HG03097 (cell line): ENCODE results near the gene ATP1A2.

Experiments
- ATAC-seq: cut with Tn5 transposase; IDR thresholded peaks from one replicate; pipeline ENCODE4 v1.9.1; 2021; ENCODE audit not compliant: unreplicated experiment, low FRiP score

ATP1A2 gene

DNA sequence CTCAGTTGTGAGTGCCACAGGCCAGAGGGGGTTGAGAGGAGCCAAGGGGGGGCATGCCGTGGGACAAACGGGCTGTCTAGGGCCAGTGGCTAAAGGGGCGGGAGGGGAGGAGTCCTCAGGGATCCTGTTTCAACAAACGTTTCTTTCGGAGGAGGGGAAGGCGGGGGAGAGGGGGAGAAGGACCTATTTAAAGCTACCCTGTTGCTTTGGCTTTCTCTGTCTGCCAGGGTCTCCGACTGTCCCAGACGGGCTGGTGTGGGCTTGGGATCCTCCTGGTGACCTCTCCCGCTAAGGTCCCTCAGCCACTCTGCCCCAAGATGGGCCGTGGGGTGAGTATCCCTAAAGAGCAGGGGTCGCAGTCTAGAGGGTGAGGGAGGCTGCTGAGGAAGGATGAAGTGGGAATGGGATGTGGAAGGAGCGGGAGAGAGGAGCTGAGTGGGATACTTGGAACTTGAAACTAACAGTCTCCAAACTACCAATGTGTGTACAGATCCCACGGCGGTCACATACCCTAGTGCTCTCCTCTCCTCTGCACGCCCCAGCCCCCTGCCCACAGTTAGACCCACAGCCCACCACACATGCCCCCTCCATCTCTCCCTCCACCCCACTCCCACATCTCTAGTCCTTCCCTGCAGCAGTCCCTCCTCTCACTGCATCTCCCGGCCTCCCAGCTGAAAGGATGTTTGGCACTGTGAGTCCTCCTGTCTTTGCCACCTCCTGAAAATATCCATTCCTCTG lies at the start of gene ATP1A2:
TSS of gene ATP1A2 (plus strand) at position 215 of the 738 bp plus-strand sequence. CDS start at position 318, 103 bp downstream.
- no peak for ATAC-seq

DNA sequence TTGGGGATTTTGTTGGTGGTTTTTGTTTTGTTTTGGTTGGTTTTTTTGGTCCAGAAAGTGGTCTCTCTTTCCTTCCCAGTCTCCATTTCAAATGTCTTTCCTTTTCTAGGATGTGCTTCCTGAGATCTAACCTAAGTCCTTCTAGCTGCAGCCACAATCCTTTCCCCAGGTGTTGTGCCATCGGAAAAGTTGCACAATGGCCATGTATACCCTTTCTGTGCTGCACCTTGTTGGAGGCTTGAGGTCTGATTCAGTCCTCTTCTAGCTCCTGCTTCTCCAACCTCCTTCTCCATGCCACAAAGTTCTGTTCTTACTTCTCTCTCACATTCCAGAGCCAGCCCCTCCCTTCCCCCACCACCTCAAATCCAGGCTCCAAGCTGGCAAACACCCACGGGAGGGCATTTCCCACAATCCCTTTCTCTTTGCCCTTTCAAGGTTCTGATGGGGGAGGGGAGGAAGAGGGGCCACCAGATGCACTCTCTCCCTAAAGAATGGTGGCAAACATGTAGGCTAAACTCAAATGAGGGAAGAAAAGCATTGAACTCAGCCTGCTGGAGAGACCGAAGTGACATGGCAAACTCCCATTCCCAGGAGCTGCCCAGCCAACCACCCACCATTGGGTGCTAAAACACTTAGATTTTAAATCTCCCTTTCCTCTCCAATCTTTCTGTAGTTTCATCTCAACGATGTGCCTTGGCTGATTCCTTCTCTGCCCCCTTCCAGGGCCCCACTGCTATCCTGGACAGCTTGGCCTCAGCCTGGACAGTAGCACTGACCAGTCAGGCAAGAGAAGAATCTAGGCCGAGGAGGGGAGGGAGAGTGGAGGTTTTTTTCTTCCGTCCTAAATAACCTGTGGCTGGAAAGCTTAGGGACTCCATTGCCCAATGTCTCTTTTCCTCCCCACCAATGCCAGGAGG lies 48.5 kb upstream of the ATP1A2 start:
- no peak for ATAC-seq

GRCh38 chr1:160068225-160068624 lies 47.3 kb upstream of the ATP1A2 start:
- ATAC-seq, result no peak

DNA sequence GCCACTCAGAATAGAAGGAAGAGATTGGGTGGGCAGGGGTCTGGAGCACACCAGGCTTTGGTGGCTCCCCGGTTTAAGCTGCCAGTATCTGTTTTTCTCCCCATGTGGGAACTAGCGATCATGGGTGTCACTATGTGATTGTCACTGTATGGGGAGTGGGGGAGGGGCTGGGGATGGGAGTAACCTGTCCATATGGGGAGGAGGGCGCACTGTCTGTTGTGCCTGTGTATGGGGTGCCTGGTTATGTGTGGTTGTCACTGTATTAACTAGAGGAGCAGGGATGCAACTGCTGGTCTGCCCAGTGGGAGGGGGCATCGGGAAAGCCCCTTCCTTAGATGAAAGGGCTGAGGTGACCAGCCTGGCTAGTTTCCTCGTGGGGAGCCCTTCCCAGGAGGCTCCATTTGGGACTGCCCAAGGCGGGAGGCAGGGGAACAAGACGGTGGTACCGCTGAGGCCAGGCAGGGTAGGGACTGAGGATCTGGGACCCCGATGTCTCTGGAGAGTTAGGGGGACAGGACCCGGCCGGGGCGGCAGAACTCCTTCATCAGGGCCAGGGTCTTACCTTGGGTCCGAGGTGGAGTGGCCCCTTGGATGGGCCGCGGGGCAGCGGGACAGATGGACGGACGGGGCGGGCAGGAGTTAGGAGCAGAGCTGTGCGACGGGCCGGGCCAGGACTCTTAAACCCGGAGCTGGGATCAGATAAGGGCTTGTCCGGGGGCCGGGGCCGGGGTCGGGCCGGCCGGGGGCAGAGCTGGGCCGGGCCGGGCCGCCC lies 45.9 kb upstream of the ATP1A2 start, which contains the start of gene KCNJ10:
TSS of gene KCNJ10 (minus strand) at position 701 of the 772 bp plus-strand sequence. CDS start 27,628 bp downstream, outside the sequence.
- ATAC-seq, result no peak

- no peak for ATAC-seq
Observed at GRCh38 chr1:160070243-160071163, 45.1 kb upstream of the ATP1A2 start.

DNA sequence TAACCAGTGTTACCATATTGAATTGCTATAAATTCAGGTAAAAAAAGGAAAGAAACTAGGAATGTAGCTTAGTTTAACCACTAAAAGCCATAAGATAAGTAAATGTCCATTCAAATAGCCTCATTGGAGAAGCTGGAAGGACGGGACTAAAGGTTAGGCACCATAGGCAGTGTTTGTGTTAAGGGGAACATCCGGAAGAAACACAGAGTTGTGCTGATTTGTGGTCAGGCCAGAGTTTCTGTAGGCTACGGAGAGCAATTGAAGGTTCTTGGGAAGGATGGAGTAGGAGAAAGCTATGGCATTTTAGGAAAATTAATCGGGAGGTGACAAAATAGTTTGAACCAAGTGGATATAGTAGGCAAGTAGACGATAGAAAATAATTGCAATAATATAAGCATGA lies 44.3 kb upstream of the ATP1A2 start:
- no peak for ATAC-seq

DNA sequence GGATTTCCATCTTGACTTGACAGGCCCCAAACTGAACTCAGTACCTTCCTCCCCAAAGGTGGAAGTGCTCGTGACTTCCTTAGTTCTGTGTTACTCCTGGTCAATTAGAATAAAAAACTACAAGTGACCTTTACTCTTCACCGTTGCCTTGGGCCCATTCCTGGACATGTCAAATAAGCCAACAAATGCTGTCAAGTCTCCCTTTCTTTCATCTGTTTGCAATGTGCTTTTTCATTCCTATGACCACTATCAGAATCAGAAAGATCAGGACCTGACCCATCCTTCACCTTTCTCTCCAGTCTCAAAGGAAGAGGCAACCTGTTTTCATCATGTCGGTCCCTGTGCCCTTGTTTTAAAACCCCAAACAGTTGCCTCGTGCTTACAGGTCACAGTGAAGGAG lies 40.7 kb upstream of the ATP1A2 start:
- ATAC-seq, result no peak

- ATAC-seq, result no peak
Observed at GRCh38 chr1:160075836-160076235, 39.7 kb upstream of the ATP1A2 start.

DNA sequence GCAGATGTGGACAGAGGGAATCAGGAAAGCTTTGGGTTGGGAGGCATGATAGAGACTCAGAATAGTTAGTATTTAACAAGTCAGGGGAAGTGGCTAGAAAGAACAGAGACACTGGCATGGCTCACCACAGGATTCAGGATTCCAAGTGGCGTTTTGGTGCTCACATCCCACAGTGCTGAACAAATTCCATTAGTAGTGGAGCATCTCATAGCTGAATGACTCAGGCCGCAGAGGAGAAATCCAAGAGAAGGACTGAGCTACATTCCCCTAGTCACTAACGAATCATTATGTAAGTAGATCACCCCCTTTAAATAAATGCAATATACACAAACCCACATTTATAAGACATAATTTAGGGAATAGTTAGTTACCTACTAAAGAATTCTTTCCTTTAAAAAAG lies 39.3 kb upstream of the ATP1A2 start:
- ATAC-seq, result no peak

DNA sequence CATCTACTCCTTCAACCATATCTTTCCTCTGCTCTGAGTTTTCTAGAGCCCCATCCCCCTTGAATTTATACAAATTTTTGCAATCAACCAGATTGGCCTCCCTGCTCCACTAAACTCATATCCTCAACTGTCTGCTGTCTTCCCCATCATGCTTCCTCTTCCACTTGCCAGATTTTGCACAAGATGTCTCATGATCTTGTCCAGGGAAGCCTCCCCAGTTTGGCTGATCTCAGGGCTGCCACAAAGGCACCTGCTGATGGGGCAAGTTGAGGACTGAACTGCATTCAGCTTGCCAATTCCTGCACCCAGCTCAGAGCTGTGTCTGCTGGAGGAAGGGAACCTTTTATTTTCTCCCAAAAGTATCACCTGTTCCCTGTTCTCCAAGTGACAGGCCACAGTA lies 38.1 kb upstream of the ATP1A2 start:
- no peak for ATAC-seq

DNA sequence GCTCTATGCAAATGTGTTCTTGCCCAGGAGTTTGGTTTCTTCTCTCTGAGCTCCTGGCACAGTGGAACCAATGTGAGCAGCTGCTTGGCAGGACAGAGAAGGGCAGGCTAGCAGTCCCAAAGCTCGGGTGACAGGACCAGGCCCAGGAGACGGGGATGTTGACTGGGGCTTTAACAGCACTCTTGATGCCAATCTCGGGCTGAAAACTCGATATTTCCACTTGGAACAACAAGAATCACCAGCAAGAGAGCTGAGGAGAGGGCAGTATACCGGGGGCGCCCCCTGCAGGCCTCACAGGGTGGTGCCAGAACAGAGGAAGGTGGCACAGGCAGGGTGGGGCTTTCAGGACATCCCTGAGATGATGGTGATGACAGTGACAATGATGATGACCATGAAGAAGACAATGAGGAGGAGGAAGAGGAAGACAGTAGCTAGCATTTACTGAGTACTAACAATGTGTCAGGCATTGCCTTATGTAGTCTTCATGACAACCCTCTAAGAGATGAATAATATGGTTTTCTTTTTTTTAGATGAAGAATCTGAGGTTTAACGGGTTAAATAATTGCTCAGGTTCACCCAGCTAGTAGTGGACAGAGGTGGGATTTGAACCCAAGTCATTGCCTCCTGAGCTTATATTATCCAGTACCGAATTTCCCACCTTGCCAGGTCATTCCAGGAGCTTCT lies 36.9 kb upstream of the ATP1A2 start:
- ATAC-seq, result no peak

DNA sequence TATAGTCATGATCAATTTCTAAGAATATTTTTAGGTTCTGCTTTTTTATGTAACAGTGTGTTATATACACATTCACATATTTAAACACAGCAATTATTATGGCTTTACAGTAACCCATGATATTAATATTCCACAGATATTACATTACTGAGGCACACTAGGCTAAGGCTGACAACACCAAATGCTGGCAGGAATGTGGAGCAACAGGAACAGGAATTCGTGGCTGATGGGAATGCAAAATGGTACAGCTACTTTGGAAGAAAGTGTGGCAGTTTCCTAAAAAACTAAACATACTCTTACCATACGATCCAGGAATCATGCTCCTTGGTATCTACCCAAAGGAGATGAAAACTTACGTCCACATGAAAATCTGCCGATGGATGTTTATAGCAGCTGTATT lies 36.1 kb upstream of the ATP1A2 start:
- ATAC-seq, result no peak

GRCh38 chr1:160080381-160081100 lies 35.0 kb upstream of the ATP1A2 start:
- no peak for ATAC-seq

- no peak for ATAC-seq
Observed at GRCh38 chr1:160081261-160081936, 34.2 kb upstream of the ATP1A2 start, which contains the start of gene KCNJ9. TSS of gene KCNJ9 (plus strand) at chr1:160081538. CDS start at chr1:160084031, 2,493 bp downstream.

DNA sequence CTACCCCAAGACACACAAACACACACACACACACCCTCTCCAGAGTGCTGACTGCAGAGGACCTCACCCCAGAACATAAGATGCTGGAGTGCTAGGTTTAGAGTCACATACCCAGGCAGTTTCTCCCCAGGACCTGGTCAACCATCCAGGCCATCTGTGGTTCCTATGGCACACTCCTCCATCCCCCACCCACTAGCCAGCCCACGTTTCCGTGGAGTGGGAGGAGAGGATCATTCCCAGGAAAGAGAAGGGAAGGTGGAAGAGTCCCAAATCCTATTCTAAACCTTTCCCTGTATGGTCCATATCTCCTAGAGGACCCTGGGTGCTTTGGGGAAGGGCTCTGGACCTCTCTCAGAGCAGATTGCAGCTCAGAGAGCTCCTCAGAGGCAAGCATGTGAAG lies 33.1 kb upstream of the ATP1A2 start:
- no peak for ATAC-seq

GRCh38 chr1:160082926-160083325 lies 32.6 kb upstream of the ATP1A2 start:
- ATAC-seq, result no peak

- ATAC-seq, result no peak
Observed at GRCh38 chr1:160083968-160084770, 31.4 kb upstream of the ATP1A2 start.
